ENCODE results near the gene TPM2.

Gene TPM2

GRCh38 chr9:35679091-35679490 is 10.6 kb downstream of the TPM2 start:
- no peak for TF ChIP-seq CTCF (IDR thresholded peaks at IDR 0.05)

- no peak for TF ChIP-seq CTCF (IDR thresholded peaks at IDR 0.05)
Measured at GRCh38 chr9:35675732-35676392, 13.9 kb downstream of the TPM2 start.

- no peak for TF ChIP-seq CTCF (IDR thresholded peaks at IDR 0.05)
Measured at GRCh38 chr9:35675204-35675603, 14.5 kb downstream of the TPM2 start.

- no peak for TF ChIP-seq CTCF (IDR thresholded peaks at IDR 0.05)
Measured at GRCh38 chr9:35674025-35674361, 15.7 kb downstream of the TPM2 start.

- no peak for TF ChIP-seq CTCF (IDR thresholded peaks at IDR 0.05)
Measured at GRCh38 chr9:35673132-35674024, 16.3 kb downstream of the TPM2 start, which contains the start of gene CA9. TSS of gene CA9 (plus strand) at chr9:35673928. CDS start at chr9:35673960, 32 bp downstream.

- no peak for TF ChIP-seq CTCF (IDR thresholded peaks at IDR 0.05)
Measured at GRCh38 chr9:35669331-35670145, 20.2 kb downstream of the TPM2 start.

- no peak for TF ChIP-seq CTCF (IDR thresholded peaks at IDR 0.05)
Measured at GRCh38 chr9:35667939-35668338, 21.8 kb downstream of the TPM2 start.
